IPS-20b (cell line): ENCODE data around the gene PFKP.

Experiments used
- H3K27ac ChIP-seq: one replicate; pipeline ENCODE4 v1.5.1; 2013; ENCODE audit warnings: low read length
- H3K27me3 ChIP-seq: 2 replicates; pipeline ENCODE4 v1.6.1; 2013; ENCODE audit warnings: mild to moderate bottlenecking, low read length, inconsistent platforms; ENCODE audit not compliant: insufficient read depth
- H3K36me3 ChIP-seq: 2 replicates; pipeline ENCODE4 v1.6.1; 2013; ENCODE audit warnings: low read depth, mild to moderate bottlenecking, inconsistent platforms, low read length, moderate library complexity; ENCODE audit not compliant: insufficient read depth
- H3K4me1 ChIP-seq: 2 replicates; pipeline ENCODE4 v1.6.1; 2013; ENCODE audit warnings: mild to moderate bottlenecking, control low read depth, inconsistent platforms, low read length, moderate library complexity; ENCODE audit not compliant: insufficient read depth
- H3K4me3 ChIP-seq: 2 replicates; pipeline ENCODE4 v1.5.1; 2013; ENCODE audit warnings: mild to moderate bottlenecking, low read length, inconsistent platforms
- H3K9ac ChIP-seq: 2 replicates; pipeline ENCODE4 v1.6.1; 2013; ENCODE audit warnings: low read depth, mild to moderate bottlenecking, inconsistent platforms, low read length, moderate library complexity
- H3K9me3 ChIP-seq: 2 replicates; pipeline ENCODE4 v1.6.1; 2013; ENCODE audit warnings: mild to moderate bottlenecking, low read depth, low read length, inconsistent platforms; ENCODE audit not compliant: insufficient read depth

PFKP gene

GRCh38 chr10:3125527-3126170, 58.3 kb downstream of the PFKP start:
- H3K9ac ChIP-seq: no peak overlapping the region

GRCh38 chr10:3126249-3126648, 58.9 kb downstream of the PFKP start:
- Histone ChIP-seq H3K4me3 (no peak overlapping the region), H3K9ac (no peak overlapping the region), H3K27ac (no peak overlapping the region), H3K4me1 (no peaks in the 10 kb centered on the region), H3K36me3 (peaks cover 86% of the 10 kb centered on the region), H3K27me3 (no peaks in the 10 kb centered on the region), H3K9me3 (no peaks in the 10 kb centered on the region)

More at GRCh38 chr10:3125527-3126170, 58.3 kb downstream of the PFKP start:
- Histone ChIP-seq H3K27me3 (no peaks in the 10 kb centered on the region), H3K4me3 (no peak overlapping the region), H3K36me3 (peaks cover 87% of the 10 kb centered on the region), H3K27ac (no peak overlapping the region), H3K9me3 (no peaks in the 10 kb centered on the region), H3K4me1 (no peaks in the 10 kb centered on the region)

- Histone ChIP-seq H3K27me3 (no peaks in the 10 kb centered on the region), H3K4me1 (no peaks in the 10 kb centered on the region), H3K36me3 (peaks cover 85% of the 10 kb centered on the region), H3K9me3 (no peaks in the 10 kb centered on the region), H3K27ac (no peak overlapping the region), H3K9ac (no peak overlapping the region), H3K4me3 (no peak overlapping the region)
Measured at GRCh38 chr10:3126741-3127346, 59.5 kb downstream of the PFKP start.

GRCh38 chr10:3127921-3128320, 60.6 kb downstream of the PFKP start:
- no peak overlapping the region for H3K27ac ChIP-seq
- no peak overlapping the region for H3K9ac ChIP-seq
- no peaks in the 10 kb centered on the region for H3K27me3 ChIP-seq
- no peak overlapping the region for H3K4me3 ChIP-seq
- no peaks in the 10 kb centered on the region for H3K9me3 ChIP-seq
- peaks cover 85% of the 10 kb centered on the region for H3K36me3 ChIP-seq
- H3K4me1 ChIP-seq: no peaks in the 10 kb centered on the region

GRCh38 chr10:3128379-3129130, 61.2 kb downstream of the PFKP start:
- Histone ChIP-seq H3K4me3 (no peak overlapping the region), H3K9me3 (no peaks in the 10 kb centered on the region), H3K9ac (no peak overlapping the region), H3K27ac (no peak overlapping the region), H3K4me1 (no peaks in the 10 kb centered on the region), H3K36me3 (peaks cover 85% of the 10 kb centered on the region), H3K27me3 (no peaks in the 10 kb centered on the region)

GRCh38 chr10:3129581-3130340, 62.4 kb downstream of the PFKP start:
- Histone ChIP-seq H3K4me3 (no peak overlapping the region), H3K27me3 (no peaks in the 10 kb centered on the region), H3K36me3 (peaks cover 87% of the 10 kb centered on the region), H3K4me1 (no peaks in the 10 kb centered on the region), H3K27ac (no peak overlapping the region), H3K9me3 (no peaks in the 10 kb centered on the region), H3K9ac (no peak overlapping the region)

GRCh38 chr10:3131098-3131497, 63.8 kb downstream of the PFKP start:
- no peak overlapping the region for H3K9ac ChIP-seq
- no peaks in the 10 kb centered on the region for H3K9me3 ChIP-seq
- H3K4me3 ChIP-seq: no peak overlapping the region
- no peaks in the 10 kb centered on the region for H3K27me3 ChIP-seq
- H3K27ac ChIP-seq: no peak overlapping the region
- H3K36me3 ChIP-seq: peaks cover 87% of the 10 kb centered on the region
- no peaks in the 10 kb centered on the region for H3K4me1 ChIP-seq

- Histone ChIP-seq H3K4me1 (no peaks in the 10 kb centered on the region), H3K9me3 (no peaks in the 10 kb centered on the region), H3K9ac (no peak overlapping the region), H3K27me3 (no peaks in the 10 kb centered on the region), H3K4me3 (no peak overlapping the region), H3K27ac (no peak overlapping the region), H3K36me3 (peaks cover 91% of the 10 kb centered on the region)
Measured at GRCh38 chr10:3132036-3133025, 65.0 kb downstream of the PFKP start.

GRCh38 chr10:3133948-3134347, 66.6 kb downstream of the PFKP start:
- no peak overlapping the region for H3K4me3 ChIP-seq
- no peaks in the 10 kb centered on the region for H3K27me3 ChIP-seq
- H3K27ac ChIP-seq: no peak overlapping the region
- no peaks in the 10 kb centered on the region for H3K4me1 ChIP-seq
- H3K36me3 ChIP-seq: peaks cover 94% of the 10 kb centered on the region
- no peaks in the 10 kb centered on the region for H3K9me3 ChIP-seq
- no peak overlapping the region for H3K9ac ChIP-seq

- Histone ChIP-seq H3K27ac (no peak overlapping the region), H3K27me3 (no peaks in the 10 kb centered on the region), H3K9me3 (no peaks in the 10 kb centered on the region), H3K4me3 (no peak overlapping the region), H3K4me1 (no peaks in the 10 kb centered on the region), H3K36me3 (peaks cover 98% of the 10 kb centered on the region), H3K9ac (no peak overlapping the region)
Measured at GRCh38 chr10:3135006-3135405, 67.7 kb downstream of the PFKP start.

GRCh38 chr10:3136336-3136735, 69.0 kb downstream of the PFKP start:
- H3K27ac ChIP-seq: no peak overlapping the region
- peaks cover 93% of the 10 kb centered on the region for H3K36me3 ChIP-seq
- H3K4me1 ChIP-seq: no peaks in the 10 kb centered on the region
- no peak overlapping the region for H3K4me3 ChIP-seq
- no peaks in the 10 kb centered on the region for H3K27me3 ChIP-seq
- H3K9me3 ChIP-seq: no peaks in the 10 kb centered on the region
- no peak overlapping the region for H3K9ac ChIP-seq
